GM12878 (cell line): ENCODE results near the gene GRM3. TPM values are rescaled to one million over a fixed set of nuclear protein-coding genes. Genes with fewer than 3 reads are reported as not detected.

Experiments
- ATAC-seq: fragments of 200-7000 bp; cut with Tn5 transposase; 3 replicates; pipeline ENCODE4 v1.9.1; 2020; ENCODE audit warnings: mild to moderate bottlenecking, moderate library complexity
- BruUV-seq: library from RNA; stranded (reverse); fragments of 400-500 nt; replicated peaks from 2 replicates; lab custom pipeline; 2021; lab: Mats Ljungman, UMichigan
- CTCF ChIA-PET: fragments of 300-600 bp; sonication (Branson Sonifier 250); formaldehyde crosslinking; extraction: SDS; loops from one replicate; lab custom pipeline; 2021; ENCODE audit warnings: inconsistent platforms; lab: Yijun Ruan, JAX
- POLR2A ChIA-PET: fragments of 350-600 bp; formaldehyde crosslinking; extraction: SDS; loops from one replicate; lab custom pipeline; 2021; ENCODE audit warnings: inconsistent platforms; lab: Charles Lee
- RAD21 ChIA-PET: fragments of 300-600 bp; sonication (Branson Sonifier 250); formaldehyde crosslinking; loops from one replicate; lab custom pipeline; 2023; ENCODE audit warnings: antibody characterized with exemption; ENCODE audit not compliant: unreplicated experiment; lab: Charles Lee
- SMC1A ChIA-PET: fragments of 300-600 bp; sonication (Branson Sonifier 250); formaldehyde crosslinking; loops from one replicate; lab custom pipeline; 2023; ENCODE audit not compliant: unreplicated experiment, uncharacterized antibody; lab: Charles Lee
- DNase-seq: peaks from one replicate; pipeline ENCODE4 v3.0.0-alpha.2; 2011; ENCODE audit warnings: low read depth, low spot score
- FAIRE-seq: peaks from 3 replicates; lab custom pipeline; 2011; peaks lifted over from hg19 to GRCh38; lab: Jason Lieb, UNC
- H2AFZ ChIP-seq: 2 replicates; pipeline ENCODE4 v1.6.0; 2011; ENCODE audit warnings: low read depth, low read length, control low read depth; ENCODE audit not compliant: control insufficient read depth
- H3K27ac ChIP-seq: 2 replicates; pipeline ENCODE4 v1.5.1; 2011; ENCODE audit warnings: control low read depth; ENCODE audit not compliant: control insufficient read depth, insufficient read depth
- H3K27me3 ChIP-seq, 2 experiments: replicated peaks in 1 of 2; 2 replicates each; pipeline versions ENCODE4 v1.6.0 to v1.6.1; 2011; ENCODE audit warnings: low read length in 1 of 2; ENCODE audit not compliant: control insufficient read depth in 2 of 2, insufficient read depth in 2 of 2
- H3K36me3 ChIP-seq, 2 experiments: 2 replicates each; pipeline ENCODE4 v1.5.1; 2011; ENCODE audit warnings: low read length in 1 of 2; ENCODE audit not compliant: control insufficient read depth in 2 of 2, insufficient read depth in 2 of 2
- H3K4me1 ChIP-seq: 2 replicates; pipeline ENCODE4 v1.6.1; 2011; ENCODE audit warnings: mild to moderate bottlenecking, low read length, moderate library complexity, mixed read lengths; ENCODE audit not compliant: control insufficient read depth, insufficient read depth
- H3K4me2 ChIP-seq: 2 replicates; pipeline ENCODE4 v1.6.0; 2011; ENCODE audit warnings: control low read depth; ENCODE audit not compliant: control insufficient read depth, insufficient read depth
- H3K4me3 ChIP-seq: fragments of 200-600 bp; sonication (generic); 2 replicates; pipeline ENCODE4 v1.5.1; 2016
- H3K79me2 ChIP-seq: 2 replicates; pipeline ENCODE4 v1.6.0; 2011; ENCODE audit warnings: low read length; ENCODE audit not compliant: control insufficient read depth, insufficient read depth
- H3K9ac ChIP-seq: 2 replicates; pipeline ENCODE4 v1.8.0; 2011; ENCODE audit warnings: low read length, control low read depth, mixed read lengths; ENCODE audit not compliant: control insufficient read depth, insufficient read depth
- H3K9me3 ChIP-seq: replicated peaks from 3 replicates; pipeline ENCODE4 v1.5.1; 2011; ENCODE audit warnings: mild to moderate bottlenecking, low read length; ENCODE audit not compliant: control insufficient read depth, insufficient read depth
- H4K20me1 ChIP-seq: 2 replicates; pipeline ENCODE4 v1.6.0; 2011; ENCODE audit not compliant: control insufficient read depth, insufficient read depth
- ATF7 ChIP-seq: fragments of 450-650 bp; IDR thresholded peaks from 2 replicates; pipeline ENCODE4 v1.6.1; 2016; ENCODE audit warnings: low read depth, mild to moderate bottlenecking
- BRCA1 ChIP-seq: IDR thresholded peaks from 2 replicates; pipeline ENCODE4 v1.6.1; 2011; ENCODE audit warnings: low read depth, low read length, improper control_type of control experiment
- CHD1 ChIP-seq: IDR thresholded peaks from 2 replicates; pipeline ENCODE4 v1.6.1; 2012; ENCODE audit warnings: low read depth, low read length, improper control_type of control experiment
- CREB1 ChIP-seq: IDR thresholded peaks from 2 replicates; pipeline ENCODE4 v1.6.1; 2012; ENCODE audit warnings: low read depth, mild to moderate bottlenecking, inconsistent platforms
- CUX1 ChIP-seq: IDR thresholded peaks from 2 replicates; pipeline ENCODE4 v1.6.1; 2012; ENCODE audit warnings: improper control_type of control experiment, low read depth, low read length; ENCODE audit not compliant: insufficient replicate concordance
- GABPA ChIP-seq: IDR thresholded peaks from 2 replicates; pipeline ENCODE4 v1.6.1; 2014; ENCODE audit warnings: antibody characterized with exemption, low read depth, mild to moderate bottlenecking, inconsistent platforms
- KAT2A ChIP-seq: conservative IDR thresholded peaks from 2 replicates; pipeline ENCODE4 v1.6.1; 2011; ENCODE audit warnings: low read depth, low read length; ENCODE audit not compliant: control insufficient read depth
- MYB ChIP-seq: fragments of 150-350 bp; IDR thresholded peaks from 2 replicates; pipeline ENCODE4 v1.6.1; 2014; ENCODE audit warnings: mild to moderate bottlenecking, low read depth, low read length, borderline replicate concordance
- NR2C1 ChIP-seq: fragments of 450-650 bp; IDR thresholded peaks from 2 replicates; pipeline ENCODE4 v1.6.1; 2017; ENCODE audit warnings: antibody characterized with exemption, mild to moderate bottlenecking, moderate library complexity
- PML ChIP-seq: IDR thresholded peaks from 2 replicates; pipeline ENCODE4 v1.6.1; 2012; ENCODE audit warnings: low read length, inconsistent platforms
- RAD21 ChIP-seq: IDR thresholded peaks from 2 replicates; pipeline ENCODE4 v1.6.1; 2011; ENCODE audit warnings: mild to moderate bottlenecking, low read depth, low read length, moderate library complexity; ENCODE audit not compliant: insufficient read depth
- SREBF1 ChIP-seq: IDR thresholded peaks from 2 replicates; pipeline ENCODE4 v1.6.1; 2012; ENCODE audit warnings: mild to moderate bottlenecking, low read length
- SUPT20H ChIP-seq: IDR thresholded peaks from 2 replicates; pipeline ENCODE4 v1.6.1; 2011; ENCODE audit warnings: low read depth, mild to moderate bottlenecking, low read length, moderate library complexity, borderline replicate concordance; ENCODE audit not compliant: control insufficient read depth
- SUZ12 ChIP-seq: fragments of 200-600 bp; sonication (generic); IDR thresholded peaks from one replicate; pipeline ENCODE4 v1.6.1; 2018; ENCODE audit warnings: antibody characterized with exemption, mild to moderate bottlenecking; ENCODE audit not compliant: unreplicated experiment
- TARDBP ChIP-seq: IDR thresholded peaks from 2 replicates; pipeline ENCODE4 v1.6.1; 2016; ENCODE audit warnings: borderline replicate concordance
- YY1 ChIP-seq: IDR thresholded peaks from 2 replicates; pipeline ENCODE4 v1.6.1; 2011; ENCODE audit warnings: low read depth, mild to moderate bottlenecking, low read length
- ZBTB11 ChIP-seq: fragments of 450-650 bp; formaldehyde crosslinking; IDR thresholded peaks from 2 replicates; pipeline ENCODE4 v1.5.0; 2022; ENCODE audit warnings: mild to moderate bottlenecking, missing genetic modification characterization
- ZNF207 ChIP-seq: fragments of 450-650 bp; IDR thresholded peaks from 2 replicates; pipeline ENCODE4 v1.6.1; 2014; ENCODE audit warnings: antibody characterized with exemption, mild to moderate bottlenecking, borderline replicate concordance
- WGBS: methylation state at CpG from one replicate; pipeline ENCODE4 v1.1.6; 2016; ENCODE audit warnings: low lambda C conversion rate; ENCODE audit not compliant: insufficient replicate concordance, insufficient coverage; ENCODE audit errors: missing lambda C conversion rate; 5-methylcytosine and 5-hydroxymethylcytosine counted together
- in situ Hi-C: fragments of 300-500 bp; cut with MboI; formaldehyde crosslinking; loops from 9 replicates; pipeline ENCODE4 v1.14.3; 2018; ENCODE audit warnings: mixed read lengths
- intact Hi-C: fragments of 100-400 bp; cut with micrococcal nuclease; formaldehyde crosslinking; loops from one replicate; pipeline ENCODE4 v1.14.2; 2022; ENCODE audit not compliant: unreplicated experiment
- polyA plus RNA-seq, 11 experiments: library from polyadenylated mRNA; depleted of rRNA in 4 of 11; unstranded in 6 of 11; stranded (reverse) in 5 of 11; fragments of >200 nt; fragmentation: Nextera tagmentation in 4 of 11; fragmentation: Illumina TruSeq in 1 of 11; extraction: Ambion mirVana in 4 of 11; extraction: Trizol in 1 of 11; gene quantifications; 1 replicate in 1 of 11; 2 replicates in 10 of 11; pipeline versions ENCODE4 v1.2.1 to v1.2.3, GENCODE V29; 2011 to 2016; ENCODE audit warnings: inconsistent platforms in 2 of 11, missing spikeins in 2 of 11, low read depth in 1 of 11
- total RNA-seq, 4 experiments: library from RNA; depleted of rRNA in 3 of 4; stranded (reverse); fragments of >200 nt in 3 of 4; fragmentation: Illumina TruSeq in 1 of 4; extraction: Trizol in 1 of 4; gene quantifications; 2 replicates each; pipeline versions ENCODE4 v1.2.1 to v1.2.3, GENCODE V29; 2013 to 2021

Gene GRM3
- total and polyA plus RNA-seq, 10 of the 15 experiments (the other 5 are each of a cell fraction or from before 2014, with no cell fraction given), result 0.03 to 0.49 (median 0.15) TPM; not detected in 1

GRCh38 chr7:86833360-86833759, 189.7 kb downstream of the GRM3 start:
- ChIA-PET RAD21 (no interaction called here), POLR2A (no interaction called here), CTCF (no interaction called here)
- BruUV-seq, result no TSS peak
- intact Hi-C loops (no loop called here), in situ Hi-C loops (no loop called here)
- no peaks in the 10 kb centered on the region for H3K36me3 ChIP-seq
- no peak overlapping the region for H2AFZ ChIP-seq
- no peaks in the 10 kb centered on the region for H3K4me1 ChIP-seq
- no peak overlapping the region for H3K4me3 ChIP-seq
- no peak for ATAC-seq
- no peaks in the 10 kb centered on the region for H4K20me1 ChIP-seq
- H3K9me3 ChIP-seq, result no peaks in the 10 kb centered on the region
- TF ChIP-seq CUX1 (no peak), YY1 (no peak), NR2C1 (no peak), TARDBP (no peak), GABPA (no peak), SUZ12 (no peak), RAD21 (no peak), CHD1 (no peak), KAT2A (no peak), ZBTB11 (no peak), ZNF207 (no peak), BRCA1 (no peak), ATF7 (no peak), MYB (no peak), SUPT20H (no peak), CREB1 (no peak), SREBF1 (no peak), PML (no peak)
- TF ChIP-seq, all 136 proteins: peak for 0
- Histone ChIP-seq H3K27ac (no peak overlapping the region), H3K9ac (no peak overlapping the region), H3K4me2 (no peak overlapping the region), H3K79me2 (no peaks in the 10 kb centered on the region), H3K27me3 (no peaks in the 10 kb centered on the region)
- SMC1A ChIA-PET, result no interaction called here
- 91% methylated on average over 3 of the region's 3 CpGs for WGBS
- no peak for FAIRE-seq
- DNase-seq, result no peak
